Fibroblast of lung (primary cell): Measurements from ENCODE around the gene GBP7.
"Not testable (repeated sequence)": the region's sequence is repeated elsewhere in the genome, so short reads cannot be mapped to it uniquely, and the experiment has no call there.

Experiments
- EZH2 ChIP-seq: IDR thresholded peaks from 2 replicates; pipeline ENCODE4 v1.5.1; 2012; ENCODE audit warnings: low read length, control low read depth, mild to moderate bottlenecking; ENCODE audit errors: missing control alignments
- TF ChIP-seq, protein P1 (sequence below), 2 donors: IDR thresholded peaks in 1 of 2; conservative IDR thresholded peaks in 1 of 2; 1 replicate in 1 of 2; 2 replicates in 1 of 2; pipeline ENCODE4 v1.5.1; 2011 to 2012; ENCODE audit warnings: low read length in 2 of 2, control low read depth in 1 of 2, inconsistent platforms in 1 of 2, low read depth in 1 of 2, mild to moderate bottlenecking in 1 of 2

DNA sequence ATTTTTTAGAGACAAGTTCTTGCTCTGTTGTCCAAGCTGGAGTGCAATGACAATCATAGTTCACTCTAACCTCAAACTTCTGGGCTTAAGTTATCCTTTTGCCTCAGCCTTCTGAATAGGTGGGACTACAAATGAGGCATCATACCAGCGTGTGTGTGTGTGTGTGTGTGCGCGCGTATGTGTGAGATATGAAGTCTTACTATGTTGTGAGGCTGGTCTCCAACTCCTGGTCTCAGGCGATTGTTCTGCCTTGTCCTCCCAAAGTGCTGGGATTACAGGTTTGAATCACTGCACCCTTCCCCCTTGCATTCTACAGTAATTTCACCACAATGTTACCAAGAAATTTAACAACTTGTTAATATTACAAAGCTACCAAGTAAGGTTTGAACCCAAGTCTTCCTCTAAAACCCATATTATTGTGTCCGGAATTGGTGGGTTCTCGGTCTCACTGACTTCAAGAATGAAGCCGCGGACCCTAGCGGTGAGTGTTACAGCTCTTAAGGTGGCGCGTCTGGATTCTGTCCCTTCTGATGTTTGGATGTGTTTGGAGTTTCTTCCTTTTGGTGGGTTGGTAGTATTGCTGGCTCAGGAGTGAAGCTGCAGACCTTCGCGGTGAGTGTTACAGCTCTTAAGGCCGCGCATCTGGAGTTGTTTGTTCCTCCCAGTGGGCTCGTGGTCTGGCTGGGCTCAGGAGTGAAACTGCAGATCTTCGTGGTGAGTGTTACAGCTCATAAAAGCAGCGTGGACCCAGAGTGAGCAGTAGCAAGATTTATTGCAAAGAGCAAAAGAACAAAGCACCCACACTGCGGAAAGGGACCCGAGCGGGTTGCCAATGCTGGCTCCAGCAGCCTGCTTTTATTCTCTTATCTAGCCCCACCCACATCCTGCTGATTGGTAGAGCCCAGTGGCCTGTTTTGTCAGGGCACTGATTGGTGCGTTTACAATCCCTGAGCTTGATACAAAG, 48.9 kb downstream of the GBP7 start:
- TF ChIP-seq EZH2: not testable (repeated sequence)
- TF ChIP-seq, protein P1, sequence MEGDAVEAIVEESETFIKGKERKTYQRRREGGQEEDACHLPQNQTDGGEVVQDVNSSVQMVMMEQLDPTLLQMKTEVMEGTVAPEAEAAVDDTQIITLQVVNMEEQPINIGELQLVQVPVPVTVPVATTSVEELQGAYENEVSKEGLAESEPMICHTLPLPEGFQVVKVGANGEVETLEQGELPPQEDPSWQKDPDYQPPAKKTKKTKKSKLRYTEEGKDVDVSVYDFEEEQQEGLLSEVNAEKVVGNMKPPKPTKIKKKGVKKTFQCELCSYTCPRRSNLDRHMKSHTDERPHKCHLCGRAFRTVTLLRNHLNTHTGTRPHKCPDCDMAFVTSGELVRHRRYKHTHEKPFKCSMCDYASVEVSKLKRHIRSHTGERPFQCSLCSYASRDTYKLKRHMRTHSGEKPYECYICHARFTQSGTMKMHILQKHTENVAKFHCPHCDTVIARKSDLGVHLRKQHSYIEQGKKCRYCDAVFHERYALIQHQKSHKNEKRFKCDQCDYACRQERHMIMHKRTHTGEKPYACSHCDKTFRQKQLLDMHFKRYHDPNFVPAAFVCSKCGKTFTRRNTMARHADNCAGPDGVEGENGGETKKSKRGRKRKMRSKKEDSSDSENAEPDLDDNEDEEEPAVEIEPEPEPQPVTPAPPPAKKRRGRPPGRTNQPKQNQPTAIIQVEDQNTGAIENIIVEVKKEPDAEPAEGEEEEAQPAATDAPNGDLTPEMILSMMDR (conservative IDR thresholded peaks at IDR 0.05 in 1 of 2, IDR thresholded peaks at IDR 0.05 in 1 of 2; ENCODE audit: low read depth in 1 of 2, low read length in 2 of 2): not testable (repeated sequence)
